ENCODE data around the gene CHST11. TPM values are rescaled to one million over a fixed set of nuclear protein-coding genes. Genes with fewer than 3 reads are reported as not detected.
A peak's percentile ranks its signal among the peaks of the same experiment; 100 is the strongest.

Gene CHST11
- total and polyA plus RNA-seq, 9 of the 15 experiments (the other 6 are each of a cell fraction or from before 2014, with no cell fraction given): 2.3 to 38.7 (median 15.0) TPM

DNA sequence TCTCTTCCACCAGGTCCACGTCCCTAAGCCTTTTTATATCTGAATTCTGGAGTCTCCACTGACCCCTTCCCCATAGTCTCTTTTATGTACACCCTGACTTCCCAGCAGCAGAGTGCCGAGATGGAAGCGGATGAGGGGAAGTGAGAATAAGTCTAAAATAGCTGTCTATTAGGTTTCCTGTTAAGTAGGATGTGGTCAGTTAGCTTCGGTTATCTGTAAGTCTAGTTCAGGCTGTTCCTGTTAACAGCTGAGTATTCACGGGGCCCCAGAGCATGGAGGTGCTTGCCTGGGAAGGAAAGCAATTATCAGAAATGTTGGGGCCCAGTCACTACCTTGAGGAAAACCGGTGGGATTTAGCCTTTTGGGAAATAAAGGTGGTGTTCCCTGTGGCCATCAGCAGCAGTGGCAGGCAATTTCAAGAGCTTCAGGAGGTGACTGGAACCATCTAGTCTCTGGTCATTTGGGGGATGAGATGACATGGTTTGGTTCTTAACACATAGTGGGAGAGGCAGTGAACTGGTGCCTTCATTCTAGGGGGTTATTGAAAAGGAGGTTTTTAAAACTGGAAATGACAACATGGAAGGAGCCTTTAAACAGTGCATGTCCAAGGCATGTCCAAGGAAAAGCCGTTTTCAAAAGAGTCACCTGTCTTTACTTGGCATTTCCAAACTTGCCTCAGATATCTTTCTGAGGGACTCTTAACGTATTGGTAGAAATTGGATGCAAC, 21.8 kb downstream of the CHST11 start (continued):
- TF ChIP-seq, protein P1, sequence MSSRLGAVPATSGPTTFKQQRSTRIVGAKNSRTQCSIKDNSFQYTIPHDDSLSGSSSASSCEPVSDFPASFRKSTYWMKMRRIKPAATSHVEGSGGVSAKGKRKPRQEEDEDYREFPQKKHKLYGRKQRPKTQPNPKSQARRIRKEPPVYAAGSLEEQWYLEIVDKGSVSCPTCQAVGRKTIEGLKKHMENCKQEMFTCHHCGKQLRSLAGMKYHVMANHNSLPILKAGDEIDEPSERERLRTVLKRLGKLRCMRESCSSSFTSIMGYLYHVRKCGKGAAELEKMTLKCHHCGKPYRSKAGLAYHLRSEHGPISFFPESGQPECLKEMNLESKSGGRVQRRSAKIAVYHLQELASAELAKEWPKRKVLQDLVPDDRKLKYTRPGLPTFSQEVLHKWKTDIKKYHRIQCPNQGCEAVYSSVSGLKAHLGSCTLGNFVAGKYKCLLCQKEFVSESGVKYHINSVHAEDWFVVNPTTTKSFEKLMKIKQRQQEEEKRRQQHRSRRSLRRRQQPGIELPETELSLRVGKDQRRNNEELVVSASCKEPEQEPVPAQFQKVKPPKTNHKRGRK (tag; IDR thresholded peaks at IDR 0.05): no peak
- TF ChIP-seq MTA1 (IDR thresholded peaks at IDR 0.05; ENCODE audit: borderline replicate concordance): 0 out of 2 replicates have a peak, but pooled peaks have one; percentile 16
- TF ChIP-seq NCOA1 (IDR thresholded peaks at IDR 0.05; ENCODE audit: low read depth): no peak
- TF ChIP-seq ZNF766 (CRISPR knock-in tag; conservative IDR thresholded peaks at IDR 0.05): 0 out of 2 replicates have a peak, but pooled peaks have one; percentile 14
- no peak for TF ChIP-seq KAT2B (IDR thresholded peaks at IDR 0.05; ENCODE audit: low read depth, low read length)
- no peak for TF ChIP-seq POLR2A (conservative IDR thresholded peaks at IDR 0.05)
- TF ChIP-seq, protein P2, sequence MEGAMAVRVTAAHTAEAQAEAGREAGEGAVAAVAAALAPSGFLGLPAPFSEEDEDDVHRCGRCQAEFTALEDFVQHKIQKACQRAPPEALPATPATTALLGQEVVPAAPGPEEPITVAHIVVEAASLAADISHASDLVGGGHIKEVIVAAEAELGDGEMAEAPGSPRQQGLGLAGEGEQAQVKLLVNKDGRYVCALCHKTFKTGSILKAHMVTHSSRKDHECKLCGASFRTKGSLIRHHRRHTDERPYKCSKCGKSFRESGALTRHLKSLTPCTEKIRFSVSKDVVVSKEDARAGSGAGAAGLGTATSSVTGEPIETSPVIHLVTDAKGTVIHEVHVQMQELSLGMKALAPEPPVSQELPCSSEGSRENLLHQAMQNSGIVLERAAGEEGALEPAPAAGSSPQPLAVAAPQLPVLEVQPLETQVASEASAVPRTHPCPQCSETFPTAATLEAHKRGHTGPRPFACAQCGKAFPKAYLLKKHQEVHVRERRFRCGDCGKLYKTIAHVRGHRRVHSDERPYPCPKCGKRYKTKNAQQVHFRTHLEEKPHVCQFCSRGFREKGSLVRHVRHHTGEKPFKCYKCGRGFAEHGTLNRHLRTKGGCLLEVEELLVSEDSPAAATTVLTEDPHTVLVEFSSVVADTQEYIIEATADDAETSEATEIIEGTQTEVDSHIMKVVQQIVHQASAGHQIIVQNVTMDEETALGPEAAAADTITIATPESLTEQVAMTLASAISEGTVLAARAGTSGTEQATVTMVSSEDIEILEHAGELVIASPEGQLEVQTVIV (CRISPR knock-in tag; IDR thresholded peaks at IDR 0.05; ENCODE audit: borderline replicate concordance): no peak
- TF ChIP-seq CTBP1 (IDR thresholded peaks at IDR 0.05; ENCODE audit: borderline replicate concordance): 0 out of 2 replicates have a peak, but pooled peaks have one; percentile 19
- TF ChIP-seq, protein P3, sequence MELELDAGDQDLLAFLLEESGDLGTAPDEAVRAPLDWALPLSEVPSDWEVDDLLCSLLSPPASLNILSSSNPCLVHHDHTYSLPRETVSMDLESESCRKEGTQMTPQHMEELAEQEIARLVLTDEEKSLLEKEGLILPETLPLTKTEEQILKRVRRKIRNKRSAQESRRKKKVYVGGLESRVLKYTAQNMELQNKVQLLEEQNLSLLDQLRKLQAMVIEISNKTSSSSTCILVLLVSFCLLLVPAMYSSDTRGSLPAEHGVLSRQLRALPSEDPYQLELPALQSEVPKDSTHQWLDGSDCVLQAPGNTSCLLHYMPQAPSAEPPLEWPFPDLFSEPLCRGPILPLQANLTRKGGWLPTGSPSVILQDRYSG (tag; conservative IDR thresholded peaks at IDR 0.05; ENCODE audit: low read depth): peak; percentile 45; the same call in 1 of the 2 replicates
- TF ChIP-seq PTBP1 (IDR thresholded peaks at IDR 0.05; ENCODE audit: low read depth, low read length): no peak
- no peak for TF ChIP-seq BRD4 (IDR thresholded peaks at IDR 0.05)
- TF ChIP-seq, protein P4, sequence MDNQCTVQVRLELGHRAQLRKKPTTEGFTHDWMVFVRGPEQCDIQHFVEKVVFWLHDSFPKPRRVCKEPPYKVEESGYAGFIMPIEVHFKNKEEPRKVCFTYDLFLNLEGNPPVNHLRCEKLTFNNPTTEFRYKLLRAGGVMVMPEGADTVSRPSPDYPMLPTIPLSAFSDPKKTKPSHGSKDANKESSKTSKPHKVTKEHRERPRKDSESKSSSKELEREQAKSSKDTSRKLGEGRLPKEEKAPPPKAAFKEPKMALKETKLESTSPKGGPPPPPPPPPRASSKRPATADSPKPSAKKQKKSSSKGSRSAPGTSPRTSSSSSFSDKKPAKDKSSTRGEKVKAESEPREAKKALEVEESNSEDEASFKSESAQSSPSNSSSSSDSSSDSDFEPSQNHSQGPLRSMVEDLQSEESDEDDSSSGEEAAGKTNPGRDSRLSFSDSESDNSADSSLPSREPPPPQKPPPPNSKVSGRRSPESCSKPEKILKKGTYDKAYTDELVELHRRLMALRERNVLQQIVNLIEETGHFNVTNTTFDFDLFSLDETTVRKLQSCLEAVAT (IDR thresholded peaks at IDR 0.05): no peak
- TF ChIP-seq FOXK1 (CRISPR knock-in tag; IDR thresholded peaks at IDR 0.05; ENCODE audit: borderline replicate concordance): 0 out of 2 replicates have a peak, but pooled peaks have one; percentile 14
- 0 out of 2 replicates have a peak, but pooled peaks have one; percentile 37 for TF ChIP-seq NFRKB (IDR thresholded peaks at IDR 0.05; ENCODE audit: low read depth)
- no peak for TF ChIP-seq RFX1 (IDR thresholded peaks at IDR 0.05)
- TF ChIP-seq ZBTB1 (CRISPR knock-in tag; IDR thresholded peaks at IDR 0.05; ENCODE audit: borderline replicate concordance, low read depth): no peak
- peak; percentile 9; the same call in 1 of the 2 replicates for TF ChIP-seq ATF7 (IDR thresholded peaks at IDR 0.05)
- no peak for TF ChIP-seq TSC22D4 (tag; IDR thresholded peaks at IDR 0.05)
- TF ChIP-seq RBM39 (optimal IDR thresholded peaks at IDR 0.05; ENCODE audit: low read depth, low read length): no peak
- no peak for TF ChIP-seq WHSC1 (IDR thresholded peaks at IDR 0.05; ENCODE audit: low read length)
- no peak for TF ChIP-seq NFATC3 (IDR thresholded peaks at IDR 0.05)
- TF ChIP-seq RB1 (IDR thresholded peaks at IDR 0.05; ENCODE audit: low read depth): no peak
- TF ChIP-seq SP2 (IDR thresholded peaks at IDR 0.05; ENCODE audit: extremely low read depth, low read depth, low read length, poor library complexity, severe bottlenecking): no peak
- TF ChIP-seq GTF2E2 (tag; IDR thresholded peaks at IDR 0.05): no peak
- no peak for TF ChIP-seq ARID2 (IDR thresholded peaks at IDR 0.05)
